HuH-7 (cell line): ENCODE results near the gene ARHGEF3.

Experiments
- DNase-seq: peaks from one replicate; pipeline ENCODE4 v3.0.0; 2011; ENCODE audit warnings: low spot score

Gene ARHGEF3

GRCh38 chr3:56823421-56823926, 21.7 kb upstream of the ARHGEF3 start:
- no peak for DNase-seq

GRCh38 chr3:56822501-56822900, 20.8 kb upstream of the ARHGEF3 start:
- DNase-seq: no peak

GRCh38 chr3:56819016-56819809, 17.5 kb upstream of the ARHGEF3 start:
- DNase-seq: no peak

GRCh38 chr3:56818156-56818985, 16.6 kb upstream of the ARHGEF3 start:
- no peak for DNase-seq

- DNase-seq: no peak
These were observed 15.9 kb upstream of the ARHGEF3 start for GRCh38 chr3:56817646-56818045.

GRCh38 chr3:56816061-56816460, 14.3 kb upstream of the ARHGEF3 start:
- DNase-seq: no peak

GRCh38 chr3:56815589-56815988, 13.8 kb upstream of the ARHGEF3 start:
- DNase-seq: no peak

- no peak for DNase-seq
These were observed 11.9 kb upstream of the ARHGEF3 start for GRCh38 chr3:56813653-56813960.

- DNase-seq: no peak
These were observed 11.3 kb upstream of the ARHGEF3 start for GRCh38 chr3:56812754-56813652.

GRCh38 chr3:56811546-56812202, 9.9 kb upstream of the ARHGEF3 start:
- no peak for DNase-seq

- DNase-seq: no peak
These were observed 9.1 kb upstream of the ARHGEF3 start for GRCh38 chr3:56810577-56811545.

GRCh38 chr3:56806407-56806806, 4.7 kb upstream of the ARHGEF3 start:
- no peak for DNase-seq

GRCh38 chr3:56802790-56803189, 1.0 kb upstream of the ARHGEF3 start:
- DNase-seq: no peak

GRCh38 chr3:56802378-56802745, 613 bp upstream of the ARHGEF3 start:
- DNase-seq: no peak

GRCh38 chr3:56800832-56801661, 702 bp downstream of the ARHGEF3 start:
- DNase-seq: no peak

- no peak for DNase-seq
These were observed 1.5 kb downstream of the ARHGEF3 start for GRCh38 chr3:56800130-56800831.

- DNase-seq: peak; percentile 17
These were observed 2.4 kb downstream of the ARHGEF3 start for GRCh38 chr3:56799251-56799882.

- DNase-seq: no peak
These were observed 4.8 kb downstream of the ARHGEF3 start for GRCh38 chr3:56796996-56797395.

GRCh38 chr3:56796202-56796601, 5.5 kb downstream of the ARHGEF3 start:
- no peak for DNase-seq
